G401 (cell line): ENCODE data around the gene SPINK14. TPM values are rescaled to one million over a fixed set of nuclear protein-coding genes. Genes with fewer than 3 reads are reported as not detected.

Source experiments
- DNase-seq: peaks from one replicate; pipeline ENCODE4 v3.0.0-alpha.2; 2015; ENCODE audit warnings: low spot score
- in situ Hi-C: cut with HindIII; loops from 2 replicates; pipeline ENCODE4 v1.10.0; 2016; ENCODE audit warnings: low sequenced_read_pairs, mixed read lengths
- total RNA-seq: library from RNA; depleted of rRNA; stranded (reverse); fragments of >200 nt; shearing (Covaris generic); gene quantifications from 2 replicates; pipeline ENCODE4 v1.2.3, GENCODE V29; 2014; rRNA removed

The SPINK14 gene
- total RNA-seq: not detected in 2 replicates

GRCh38 chr5:148168246-148168645 is at the start of gene SPINK14:
Gene SPINK14, plus strand, starts transcription at chr5:148168546. Its CDS starts 1,187 bp downstream, at chr5:148169733.
- in situ Hi-C loops: no loop called here
- DNase-seq: no peak

- no peak for DNase-seq
- in situ Hi-C loops: no loop called here
Observed at GRCh38 chr5:148120317-148120716, 48.0 kb upstream of the SPINK14 start.

DNA sequence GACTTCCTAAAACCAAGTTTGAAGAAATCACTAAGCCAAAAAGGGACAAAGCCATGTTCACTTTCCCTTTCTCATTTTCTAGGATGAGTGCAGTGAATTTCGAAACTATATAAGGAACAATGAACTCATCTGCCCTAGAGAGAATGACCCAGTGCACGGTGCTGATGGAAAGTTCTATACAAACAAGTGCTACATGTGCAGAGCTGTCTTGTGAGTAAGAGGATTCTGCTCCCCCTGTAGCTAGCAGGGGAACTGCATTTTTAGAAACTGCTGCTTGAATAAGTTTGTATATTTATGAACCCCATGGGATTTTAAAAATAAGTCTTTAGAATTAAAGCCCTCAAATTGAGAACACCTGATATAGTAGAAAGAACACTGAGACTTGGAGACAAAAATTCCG is 42.7 kb upstream of the SPINK14 start:
- in situ Hi-C loops: no loop called here
- DNase-seq: no peak

DNA sequence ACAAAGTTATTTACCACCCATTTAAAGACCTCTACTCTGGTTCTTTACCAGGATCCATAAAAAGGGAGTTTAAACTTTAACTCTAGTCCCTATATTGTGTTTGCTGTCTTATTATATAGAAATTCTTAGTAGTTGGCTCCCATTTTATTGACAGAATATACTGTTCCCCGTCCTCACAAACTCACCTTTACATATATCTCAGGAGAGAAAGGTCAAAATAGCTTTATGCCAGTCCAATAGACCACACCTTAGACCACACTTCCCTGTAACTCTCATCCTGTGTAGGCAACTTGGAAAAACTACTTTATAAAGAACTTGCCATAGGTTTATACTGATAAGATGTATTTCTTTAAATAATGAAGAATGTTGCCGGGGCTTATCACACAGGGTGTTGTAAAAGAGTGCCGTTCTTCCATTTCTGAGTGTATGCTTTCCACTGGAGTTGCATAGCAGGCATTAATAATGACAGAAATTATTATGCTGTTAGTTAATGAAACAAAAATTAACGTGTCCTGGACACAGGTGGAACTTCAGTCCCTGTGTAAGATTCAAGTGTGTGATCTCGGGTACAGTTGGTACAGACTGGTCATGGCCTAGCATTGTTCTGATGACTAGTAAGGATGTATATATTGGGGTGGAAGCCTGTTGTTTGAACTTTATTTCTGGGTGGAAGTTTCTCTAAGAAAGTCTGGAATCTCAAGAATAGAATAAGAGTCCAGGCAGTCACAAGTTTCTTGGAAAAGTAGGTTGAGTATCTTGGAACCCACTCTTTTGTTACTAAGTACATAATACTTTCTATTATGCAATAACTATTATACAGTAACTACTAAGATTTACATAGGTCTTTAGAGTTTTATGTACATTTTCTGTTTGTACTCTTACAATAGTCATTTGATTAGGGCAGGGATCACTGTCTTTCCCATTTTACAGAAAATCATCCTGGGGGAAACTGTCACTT is 33.0 kb upstream of the SPINK14 start:
- in situ Hi-C loops: no loop called here
- no peak for DNase-seq

- no peak for DNase-seq
- in situ Hi-C loops: no loop called here
Observed at GRCh38 chr5:148140846-148141245, 27.5 kb upstream of the SPINK14 start.

- no peak for DNase-seq
- in situ Hi-C loops: no loop called here
Observed at GRCh38 chr5:148141645-148142044, 26.7 kb upstream of the SPINK14 start.

GRCh38 chr5:148145916-148146315 is 22.4 kb upstream of the SPINK14 start:
- DNase-seq: no peak
- in situ Hi-C loops: no loop called here

DNA sequence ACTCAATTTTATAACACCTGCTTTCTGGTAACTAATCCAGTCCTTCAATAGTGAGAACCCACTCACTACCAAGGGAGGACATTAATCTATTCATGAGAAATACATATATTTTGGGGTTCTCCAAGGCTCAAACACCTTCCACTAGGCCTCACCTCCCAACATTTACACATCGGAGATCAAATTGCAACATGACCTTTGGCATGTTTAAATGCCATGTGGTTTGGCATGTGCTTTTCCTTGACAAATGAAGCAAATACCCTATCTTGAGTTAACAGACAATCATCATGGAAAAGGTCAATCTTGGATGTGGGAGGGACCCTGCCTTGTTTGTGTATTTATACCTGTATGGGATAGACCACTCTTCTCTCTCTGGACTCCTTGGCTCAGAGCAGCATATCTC is 21.9 kb upstream of the SPINK14 start:
- in situ Hi-C loops: no loop called here
- no peak for DNase-seq

- in situ Hi-C loops: no loop called here
- no peak for DNase-seq
Observed at GRCh38 chr5:148147415-148147814, 20.9 kb upstream of the SPINK14 start.

DNA sequence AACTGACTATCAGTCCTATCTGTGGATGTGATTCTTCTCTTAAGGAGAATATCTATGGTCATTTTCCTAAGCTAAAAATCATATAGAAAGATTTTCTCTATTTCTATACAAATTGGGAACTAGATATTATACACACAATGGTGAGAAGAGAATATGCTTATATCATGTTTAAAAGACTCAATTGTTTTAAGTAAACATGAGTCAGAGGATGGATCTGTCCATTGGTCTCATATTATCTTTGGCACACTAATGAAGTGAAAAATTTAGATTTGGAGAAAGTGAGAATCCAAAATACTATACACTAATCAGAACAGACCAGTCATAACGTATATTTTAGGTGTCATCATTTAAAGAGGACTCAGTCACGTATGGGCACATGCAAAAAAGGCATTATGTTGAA is 16.5 kb upstream of the SPINK14 start:
- no peak for DNase-seq
- in situ Hi-C loops: no loop called here

DNA sequence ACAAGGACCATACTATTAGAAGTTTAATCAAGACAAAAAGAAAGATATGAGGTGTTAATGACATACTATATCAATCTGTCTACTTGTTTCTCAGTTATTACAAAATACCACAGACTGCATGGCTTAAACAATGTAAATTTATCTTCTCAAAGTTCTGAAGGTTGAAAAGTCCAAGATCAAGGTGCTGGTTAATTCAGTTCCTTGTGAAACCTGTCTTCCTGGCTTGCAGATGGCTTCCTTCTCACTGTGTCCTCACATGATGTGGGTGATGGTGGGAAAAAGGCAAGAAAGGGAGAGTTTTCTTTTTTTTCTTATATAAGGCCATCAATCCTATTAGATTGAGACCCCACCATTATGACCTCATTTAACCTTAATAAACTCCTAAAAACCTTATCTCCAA is 15.6 kb upstream of the SPINK14 start:
- in situ Hi-C loops: no loop called here
- no peak for DNase-seq

GRCh38 chr5:148156609-148157008 is 11.7 kb upstream of the SPINK14 start:
- DNase-seq: no peak
- in situ Hi-C loops: no loop called here

- in situ Hi-C loops: no loop called here
- DNase-seq: no peak
Observed at GRCh38 chr5:148162038-148162437, 6.3 kb upstream of the SPINK14 start.

GRCh38 chr5:148163345-148163744 is 5.0 kb upstream of the SPINK14 start:
- in situ Hi-C loops: no loop called here
- no peak for DNase-seq

DNA sequence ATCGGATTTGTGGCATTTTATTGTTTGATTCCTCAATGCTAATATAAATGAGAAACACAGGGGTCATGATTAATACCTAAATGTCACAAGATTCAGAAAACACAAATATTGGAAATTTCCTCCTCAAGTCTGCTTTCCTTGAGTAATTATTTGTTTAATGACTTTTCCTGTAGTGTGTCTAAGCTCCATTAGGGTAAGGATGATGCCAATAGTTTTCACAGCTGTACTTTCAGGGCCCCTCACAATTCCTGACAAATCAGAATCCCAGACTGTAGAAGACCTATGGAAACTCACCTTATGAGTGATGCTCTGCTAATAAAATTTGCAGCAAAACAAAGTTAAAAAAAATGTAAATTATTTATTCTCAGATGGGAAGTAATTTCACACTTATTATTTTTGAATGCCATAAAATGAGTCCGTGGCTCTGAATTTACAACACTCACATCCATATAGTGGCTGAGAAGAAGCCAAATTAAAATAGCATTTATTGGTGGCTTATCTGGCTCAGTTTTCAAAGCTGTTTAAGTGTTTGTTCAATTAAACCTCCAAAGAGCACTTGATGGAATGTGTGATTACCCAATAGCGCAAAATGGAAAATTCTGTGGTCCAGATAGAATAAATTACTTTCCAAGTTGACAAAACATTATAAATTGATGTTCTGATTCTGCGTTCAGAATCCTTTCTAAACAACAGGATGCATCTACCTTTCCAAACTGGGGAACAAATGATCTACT is 1.6 kb upstream of the SPINK14 start:
- no peak for DNase-seq
- in situ Hi-C loops: no loop called here

GRCh38 chr5:148172377-148172776 is 4.0 kb downstream of the SPINK14 start:
- DNase-seq: no peak
- in situ Hi-C loops: no loop called here

GRCh38 chr5:148176480-148176879 is 8.1 kb downstream of the SPINK14 start:
- in situ Hi-C loops: no loop called here
- no peak for DNase-seq

GRCh38 chr5:148177207-148177606 is 8.9 kb downstream of the SPINK14 start:
- in situ Hi-C loops: no loop called here
- no peak for DNase-seq

GRCh38 chr5:148179234-148179824 is 11.0 kb downstream of the SPINK14 start:
- in situ Hi-C loops: no loop called here
- DNase-seq: peak; percentile 52
